Posterior cingulate gyrus (tissue), 11 donors: ENCODE results near the gene MYOM3.

Experiments
- DNase-seq, 10 donors: peaks; one replicate each; pipeline versions ENCODE4 v3.0.0 to v3.0.0-alpha.2; 2020 to 2021; ENCODE audit warnings: mixed read lengths in 3 of 10
- intact Hi-C: fragments of 100-400 bp; cut with DNase I; formaldehyde crosslinking; loops from one replicate; pipeline ENCODE4 v1.15.1; 2023

The MYOM3 gene

DNA sequence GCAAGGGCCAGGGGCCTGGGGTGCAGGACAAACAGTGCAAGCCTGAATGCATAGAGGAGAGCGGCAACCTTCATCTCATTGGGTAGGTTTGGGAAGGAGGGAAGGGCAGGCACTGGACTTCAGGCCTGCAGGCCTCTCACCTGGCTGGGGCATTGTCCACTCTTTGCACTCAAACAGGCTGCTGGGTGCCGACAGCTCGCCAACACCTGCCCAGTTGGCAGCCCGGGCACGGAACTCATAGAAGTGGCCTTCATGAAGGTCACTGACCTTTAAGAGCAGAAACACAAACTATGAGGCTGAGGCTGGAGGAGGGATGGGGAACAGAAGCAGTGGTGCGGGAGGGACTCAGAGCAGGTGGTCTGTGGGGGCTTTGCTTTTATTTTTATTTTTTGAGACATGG, 30.7 kb downstream of the MYOM3 start:
- DNase-seq, result peak in 3 of 10 donors; percentile 43 to 66 (median 51)
- intact Hi-C loops, result no loop called here

DNA sequence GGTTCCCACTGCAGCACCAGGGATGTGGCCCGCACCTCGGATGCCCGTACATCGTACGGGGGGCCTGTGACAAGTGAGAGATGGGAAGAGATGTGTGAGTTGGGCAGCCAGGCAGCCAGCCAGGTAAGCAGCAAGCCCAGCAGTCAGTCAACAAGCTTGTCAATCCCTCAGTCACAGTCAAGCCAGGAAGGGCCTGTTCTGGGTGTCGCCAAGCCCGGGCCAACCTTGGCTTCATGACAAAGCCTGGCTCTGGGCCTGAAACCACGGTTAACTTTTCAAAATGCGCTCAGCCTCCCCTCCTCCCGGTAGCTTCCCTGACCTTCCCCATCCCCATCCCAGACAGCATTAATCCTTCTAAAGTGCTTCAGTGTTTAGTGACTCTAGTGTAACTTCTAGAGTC, 31.8 kb downstream of the MYOM3 start:
- intact Hi-C loops, result no loop called here
- DNase-seq, result peak in 3 of 10 donors; percentile 38 to 67 (median 44)

DNA sequence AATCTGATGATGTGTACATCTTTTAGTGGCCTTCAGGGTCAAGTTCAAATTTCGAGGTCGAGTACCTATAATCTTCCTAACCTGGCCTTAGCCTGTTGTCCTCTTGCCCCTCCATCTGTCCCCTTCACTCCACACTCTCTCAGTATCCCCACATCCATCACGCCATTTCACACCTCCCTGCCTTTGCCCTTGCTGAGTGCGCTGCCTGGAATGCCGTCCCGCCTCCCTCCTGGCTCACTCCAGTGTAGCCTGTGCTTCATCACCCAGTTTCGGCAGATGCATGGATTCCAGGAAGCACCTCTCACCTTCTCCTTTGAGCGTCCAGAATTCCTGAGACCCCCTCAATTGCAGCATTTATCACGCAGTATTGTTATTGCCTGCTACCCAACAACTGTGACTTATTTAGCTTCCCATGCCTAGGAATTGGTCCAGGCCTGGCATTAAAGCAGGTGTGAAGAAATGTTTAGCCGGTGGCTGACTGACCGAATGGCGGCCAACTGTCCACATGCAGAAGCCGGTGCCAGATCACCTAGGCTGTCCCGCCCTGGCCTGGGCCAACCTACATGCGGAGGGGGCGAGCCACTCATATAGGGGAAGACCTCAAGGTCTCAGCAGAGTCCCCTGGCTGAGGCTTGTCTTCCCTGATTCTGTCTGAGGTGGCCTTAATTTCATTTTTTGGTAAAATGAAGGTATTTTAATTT, 34.5 kb downstream of the MYOM3 start:
- intact Hi-C loops, result no loop called here
- peak in 3 of 10 donors; percentile 39 to 66 (median 43) for DNase-seq

DNA sequence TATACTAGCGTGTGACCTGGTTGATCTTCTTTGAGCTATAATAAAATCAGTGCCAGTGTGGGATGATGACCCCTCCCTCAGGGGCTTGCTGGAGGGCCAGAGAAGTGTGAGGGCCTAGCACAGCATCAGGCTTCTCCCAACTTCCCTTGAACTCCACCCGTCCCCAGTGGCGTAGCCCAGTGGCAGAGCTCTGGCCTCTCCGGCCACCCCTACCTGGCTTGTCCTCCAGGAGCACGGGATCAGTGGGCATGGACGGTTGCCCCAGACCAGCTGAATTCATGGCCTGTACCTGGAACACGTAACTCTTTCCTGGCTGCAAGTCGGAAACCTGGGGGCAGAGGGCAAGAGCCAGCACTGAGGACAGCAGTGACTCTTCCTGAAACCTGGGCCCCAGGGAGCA, 36.0 kb downstream of the MYOM3 start:
- peak in 3 of 10 donors; percentile 23 to 77 (median 67) for DNase-seq
- intact Hi-C loops, result no loop called here

DNA sequence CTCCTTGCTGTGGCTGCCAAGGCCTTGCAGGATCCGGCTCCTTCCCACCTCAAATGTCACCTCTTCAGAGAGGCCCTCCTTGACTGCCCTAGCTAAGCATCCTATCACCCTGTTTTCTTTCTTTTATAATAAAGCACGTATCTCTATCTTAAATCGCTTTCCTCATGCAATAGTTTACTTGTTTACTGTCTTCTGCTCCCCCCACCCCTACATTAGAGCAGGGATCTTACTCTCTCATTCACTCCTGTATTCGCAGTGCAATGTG, 36.4 kb downstream of the MYOM3 start:
- DNase-seq, result peak in 1 of 10 donors; percentile 25
- intact Hi-C loops, result no loop called here

DNA sequence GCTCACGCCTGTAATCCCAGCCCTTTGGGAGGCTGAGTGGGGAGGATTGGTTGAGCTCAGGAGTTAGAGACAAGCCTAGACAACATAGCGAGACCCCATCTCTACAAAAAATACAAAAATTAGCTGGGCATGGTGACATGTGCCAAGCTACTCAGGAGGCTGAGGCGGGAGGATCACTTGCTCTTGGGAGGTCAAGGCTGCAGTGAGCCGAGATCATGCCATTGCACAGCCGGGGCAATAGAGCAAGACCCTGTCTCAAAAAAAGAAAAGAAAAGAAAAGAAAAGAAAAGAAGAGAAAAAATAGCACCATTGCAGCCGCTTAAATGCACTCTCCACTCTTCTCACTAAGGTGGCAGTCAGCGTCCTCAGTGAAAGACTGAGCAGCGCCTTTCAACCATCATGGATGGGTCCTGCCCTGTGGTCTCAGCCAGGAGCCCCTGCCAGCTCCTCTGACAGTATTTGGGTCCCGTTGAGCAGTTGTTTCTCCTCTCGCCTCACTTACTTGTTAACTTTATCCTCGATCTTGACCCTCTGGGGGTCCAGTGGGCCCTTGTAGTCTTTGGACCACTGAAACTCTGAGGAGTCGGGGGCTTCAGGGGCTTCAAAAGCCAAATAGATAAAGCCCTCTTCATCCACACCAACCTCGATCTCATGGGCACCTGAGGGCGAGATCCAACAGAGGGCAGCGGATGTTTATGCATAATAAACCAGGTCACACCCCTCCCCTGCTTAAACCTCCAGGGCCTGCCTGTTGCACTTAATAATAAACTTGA, 36.9 kb downstream of the MYOM3 start:
- peak in 3 of 10 donors; percentile 5 to 52 (median 13) for DNase-seq
- intact Hi-C loops, result no loop called here

DNA sequence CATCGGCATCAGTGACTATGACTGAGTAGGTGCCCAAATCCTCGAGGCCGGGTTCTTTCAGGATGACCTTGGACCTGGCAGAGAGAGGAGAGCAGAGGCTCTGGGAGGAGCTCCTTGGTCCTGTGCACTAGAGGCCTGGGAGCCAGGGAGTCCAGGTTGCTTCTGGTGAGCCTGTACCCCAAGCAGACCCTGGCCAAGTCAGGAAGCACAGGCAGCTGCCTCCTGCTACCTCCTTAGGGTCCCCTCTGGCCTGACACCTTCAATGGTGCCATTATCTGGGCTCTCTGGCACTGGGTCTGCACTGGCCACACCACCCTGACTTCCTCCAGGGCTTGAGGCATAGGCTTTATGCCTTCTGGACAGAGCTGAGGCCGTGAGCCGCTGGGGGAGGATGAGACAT, 37.7 kb downstream of the MYOM3 start:
- peak in 3 of 10 donors; percentile 44 to 46 (median 46) for DNase-seq
- intact Hi-C loops, result no loop called here

DNA sequence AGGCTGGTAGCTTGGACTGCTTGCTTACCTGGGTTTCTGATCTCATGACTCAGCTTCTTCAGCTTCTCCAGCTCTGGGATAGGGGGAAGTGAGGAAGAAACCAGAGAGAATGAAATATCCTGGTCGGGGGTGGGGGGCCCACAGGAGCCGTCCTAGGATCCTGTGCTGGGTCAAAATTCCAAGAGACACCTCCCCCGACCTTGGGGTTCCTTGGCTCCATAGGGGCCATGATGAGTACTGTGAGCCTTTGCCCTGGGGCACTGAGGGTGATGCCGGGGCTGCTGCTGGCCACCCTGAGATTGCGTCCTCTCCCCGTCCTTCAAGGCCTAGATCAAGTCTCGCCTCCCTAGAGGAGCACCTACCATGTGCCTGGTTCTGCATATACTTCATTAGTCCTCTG, 40.0 kb downstream of the MYOM3 start:
- DNase-seq, result peak in 3 of 10 donors; percentile 54 to 70 (median 55)
- intact Hi-C loops, result no loop called here

DNA sequence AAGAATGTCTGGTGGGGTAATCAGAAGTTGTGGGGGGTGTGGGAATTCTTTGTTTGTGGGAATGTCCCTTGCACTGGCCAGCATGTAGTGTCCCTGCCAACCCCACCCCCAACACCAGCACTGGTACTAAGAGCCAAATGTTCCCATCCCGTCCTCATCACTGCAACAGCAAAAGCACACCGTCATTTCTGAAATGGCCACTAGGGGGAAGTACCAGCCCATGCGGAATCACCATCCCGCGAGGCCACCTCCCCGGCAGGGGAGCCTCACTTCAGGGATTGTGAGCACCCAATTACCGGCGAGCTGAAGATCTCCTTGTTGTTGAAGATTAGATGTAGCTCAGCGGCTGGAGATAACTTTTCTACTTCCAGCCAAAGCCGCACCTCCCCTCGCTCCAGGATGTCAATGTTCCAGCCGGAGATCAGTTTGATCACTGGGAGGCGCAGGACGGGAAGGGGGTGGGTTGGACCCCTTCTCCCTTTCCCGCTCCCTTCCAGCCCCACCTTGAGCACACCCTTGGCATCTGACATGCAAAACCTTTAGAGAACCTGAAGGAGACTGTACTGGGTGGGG, 41.0 kb downstream of the MYOM3 start:
- intact Hi-C loops, result no loop called here
- DNase-seq, result peak; percentile 37 to 96 (median 76)

DNA sequence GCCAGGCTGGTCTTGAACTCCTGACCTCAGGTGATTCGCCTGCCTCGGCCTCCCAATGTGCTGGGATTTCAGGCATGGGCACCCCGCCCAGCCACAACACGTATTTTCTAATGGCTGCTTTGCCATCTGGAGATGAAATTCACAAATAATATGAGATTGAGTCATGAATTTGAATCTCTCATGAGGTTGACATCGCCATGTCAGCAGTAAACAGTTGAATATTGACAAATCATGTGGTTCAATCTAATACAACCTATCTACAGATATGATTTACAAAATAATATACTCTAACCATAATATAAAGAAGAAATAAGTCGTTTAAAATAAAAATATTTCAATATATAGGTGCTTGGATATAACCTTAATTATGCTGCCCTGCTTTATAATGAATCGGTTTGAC, 42.1 kb downstream of the MYOM3 start:
- intact Hi-C loops, result loop anchor here (5.0 kb wide), 1 partner anchor 322 kb away; no protein-coding TSS in a partner anchor
- DNase-seq, result peak in 1 of 10 donors; percentile 62

DNA sequence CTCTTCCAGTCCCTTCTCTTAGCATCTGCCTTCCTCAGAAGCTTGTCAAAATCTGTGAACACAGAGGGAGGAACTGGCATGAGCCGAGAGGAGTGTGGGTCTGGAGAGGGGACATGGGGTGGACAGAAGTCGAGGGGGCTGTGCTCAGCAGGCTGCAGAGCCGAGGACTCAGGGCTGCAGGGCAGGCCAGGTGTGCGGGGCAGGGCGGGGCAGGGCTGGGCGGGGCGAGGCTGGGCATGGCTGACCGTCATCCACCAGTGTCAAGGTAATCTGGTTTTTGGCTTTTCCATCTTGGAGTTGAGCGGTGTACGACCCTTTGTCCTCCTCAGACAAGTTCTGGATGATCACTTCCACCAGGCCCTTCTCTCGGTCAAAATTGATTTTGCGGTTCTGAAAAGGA, 44.0 kb downstream of the MYOM3 start:
- no peak for DNase-seq
- intact Hi-C loops, result loop anchor here (5.0 kb wide), 1 partner anchor 324 kb away; no protein-coding TSS in a partner anchor

DNA sequence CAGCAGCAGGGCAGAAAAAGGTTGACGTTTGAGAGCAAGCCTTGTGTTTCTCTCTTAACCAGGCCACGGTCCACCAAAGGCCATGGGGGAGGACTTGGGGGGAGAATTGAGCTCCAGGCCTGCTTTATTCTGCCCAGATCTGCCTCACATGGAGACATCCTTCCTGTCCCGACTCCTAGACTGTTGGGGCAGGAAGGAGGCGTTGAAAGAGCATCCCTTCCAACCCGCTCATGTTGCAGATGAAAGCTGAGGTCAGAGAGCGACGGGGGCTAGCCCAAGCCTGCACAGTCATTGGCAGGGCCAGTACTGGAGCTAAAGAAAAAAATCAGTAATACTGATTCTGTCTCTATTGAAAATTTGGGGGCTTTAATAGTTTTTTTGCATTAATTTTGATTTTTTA, 46.6 kb downstream of the MYOM3 start:
- intact Hi-C loops, result loop anchor here (5.0 kb wide), 1 partner anchor 327 kb away; no protein-coding TSS in a partner anchor
- DNase-seq, result peak in 1 of 10 donors; percentile 26

DNA sequence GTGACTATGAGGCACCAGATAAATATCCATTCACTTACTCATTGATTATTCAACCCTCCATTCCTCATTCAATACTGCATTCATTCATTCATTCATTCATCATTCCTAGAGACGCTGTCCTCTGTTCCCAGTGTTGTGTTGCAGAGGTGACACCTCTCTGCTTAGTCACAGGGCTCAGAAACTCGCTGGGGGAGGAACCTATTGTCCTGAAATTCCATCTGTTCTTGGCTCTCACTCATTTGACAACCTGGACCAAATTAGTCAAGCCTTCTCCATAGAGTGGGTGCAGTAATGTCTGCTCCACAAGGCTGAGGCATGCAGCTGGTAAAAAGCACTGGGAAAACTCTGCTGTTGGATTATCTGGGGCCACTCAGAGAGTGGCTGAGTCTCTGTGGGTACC, 49.7 kb downstream of the MYOM3 start:
- intact Hi-C loops, result no loop called here
- DNase-seq, result no peak

DNA sequence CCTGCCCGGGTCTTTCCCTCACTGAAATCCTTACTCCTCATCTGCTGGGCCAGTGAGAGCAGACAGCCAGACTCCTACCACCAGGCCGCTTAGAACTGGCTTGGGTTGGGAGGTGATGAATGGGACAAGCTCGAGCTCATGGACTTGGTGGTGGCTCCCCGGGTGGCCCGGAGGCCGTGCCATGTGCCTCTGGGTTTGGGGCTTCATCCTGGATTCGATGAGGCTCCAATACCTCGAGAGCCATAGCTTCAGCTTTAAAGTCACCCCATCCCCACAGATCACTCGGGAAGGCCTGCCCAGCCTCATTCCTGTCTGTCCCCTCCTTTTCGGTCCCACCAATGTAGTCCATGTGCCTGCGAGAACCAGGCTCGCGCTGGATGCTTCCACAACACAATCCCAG, 51.5 kb downstream of the MYOM3 start:
- peak in 1 of 10 donors; percentile 57 for DNase-seq
- intact Hi-C loops, result no loop called here

DNA sequence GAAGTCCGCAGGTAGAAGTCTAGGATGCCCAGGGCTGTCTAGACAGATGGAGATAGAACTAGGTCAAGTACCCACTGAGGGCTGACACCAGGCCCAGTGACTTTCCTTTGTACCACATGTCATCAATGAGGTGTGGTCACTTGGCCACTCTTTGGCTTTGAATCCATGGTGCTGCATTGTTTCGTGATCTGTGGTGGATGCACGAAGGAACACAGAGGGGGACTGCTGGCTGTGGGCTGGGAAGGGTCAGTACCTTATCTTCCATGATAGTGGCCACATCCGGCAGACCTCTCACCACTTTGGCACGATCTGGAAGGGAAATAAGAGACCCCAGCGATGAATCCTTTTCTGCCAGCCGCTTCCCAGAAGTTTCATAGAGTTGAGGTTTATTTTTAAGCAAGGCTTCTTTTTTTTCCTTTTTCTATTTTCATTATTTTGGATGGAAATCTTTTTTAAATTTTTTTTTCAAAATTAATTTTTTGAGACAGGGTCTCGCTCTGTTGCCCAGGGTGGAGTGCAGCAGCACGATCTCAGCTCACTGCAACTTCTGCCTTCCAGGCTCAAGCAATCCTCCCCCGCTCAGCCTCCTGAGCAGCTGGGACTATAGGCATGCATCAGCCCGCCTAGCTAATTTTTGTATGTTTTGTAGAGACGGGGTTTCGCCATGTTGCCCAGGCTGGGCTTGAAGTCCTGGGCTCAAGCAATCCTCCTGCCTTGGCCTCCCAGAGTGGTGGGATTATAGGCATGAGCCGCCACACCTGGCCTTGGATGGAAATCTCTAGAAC, 53.1 kb downstream of the MYOM3 start:
- intact Hi-C loops, result no loop called here
- peak in 1 of 10 donors; percentile 62 for DNase-seq

DNA sequence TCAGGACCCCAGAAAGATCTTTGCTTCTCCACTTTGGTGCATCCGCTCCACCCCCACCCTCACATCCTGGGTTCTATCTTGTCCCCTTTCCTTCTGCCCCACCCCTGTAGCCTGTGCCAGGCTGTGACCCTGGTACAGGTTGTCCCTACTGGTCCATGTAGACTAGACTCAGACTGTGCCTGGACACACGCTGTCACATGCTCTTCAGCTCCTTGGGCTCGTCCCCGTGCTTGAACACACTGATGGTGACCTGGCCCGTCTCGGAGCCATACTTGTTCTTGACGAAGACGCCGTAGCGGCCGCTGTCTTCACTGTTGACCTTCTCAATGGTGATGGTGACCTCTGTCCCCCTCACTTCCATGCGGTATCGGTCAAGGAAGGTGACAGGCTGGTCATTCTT, 54.8 kb downstream of the MYOM3 start:
- intact Hi-C loops, result no loop called here
- DNase-seq, result peak in 1 of 10 donors; percentile 77

DNA sequence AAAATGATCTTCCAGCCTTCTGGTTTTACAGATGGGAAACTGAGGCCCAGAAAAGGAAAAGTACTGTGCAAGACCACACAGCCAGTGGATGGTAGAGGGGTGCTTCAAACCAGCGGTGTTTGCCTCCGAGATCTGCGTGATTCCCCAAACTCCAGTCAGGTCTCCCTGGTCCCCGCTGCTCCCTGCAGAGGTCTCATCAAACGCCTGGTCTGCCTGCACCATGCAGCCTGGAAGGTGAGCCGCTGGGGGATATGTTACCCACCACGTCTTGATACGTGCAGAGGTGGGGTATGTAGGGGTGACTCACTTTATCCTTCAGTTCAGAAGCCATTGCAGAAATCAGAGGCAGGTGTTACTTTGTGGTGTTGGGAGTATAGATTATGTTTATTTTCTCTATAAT, 56.3 kb downstream of the MYOM3 start:
- intact Hi-C loops, result no loop called here

DNA sequence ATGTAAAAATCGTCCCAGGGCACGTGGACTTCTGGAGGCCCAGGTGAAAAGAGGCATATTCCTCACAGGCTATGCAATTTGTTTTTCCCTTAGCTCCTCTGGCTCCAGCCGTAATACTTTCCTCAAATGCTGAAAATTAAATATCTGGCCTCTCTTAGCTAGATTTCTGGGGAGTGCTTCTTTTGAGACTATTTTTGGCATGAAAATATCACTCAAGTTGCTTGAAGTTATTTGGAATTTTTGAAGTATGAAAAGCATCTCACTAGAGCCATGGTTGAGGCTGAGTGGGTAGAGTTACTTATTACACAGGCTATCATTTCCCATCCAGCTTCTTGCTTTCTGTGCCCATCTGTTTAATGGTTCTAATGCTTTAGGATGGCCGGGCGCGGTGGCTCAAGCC, 59.7 kb downstream of the MYOM3 start:
- intact Hi-C loops, result no loop called here
- no peak for DNase-seq

More for the DNA sequence above, 56.3 kb downstream of the MYOM3 start:
- DNase-seq, result peak in 1 of 10 donors; percentile 75

DNA sequence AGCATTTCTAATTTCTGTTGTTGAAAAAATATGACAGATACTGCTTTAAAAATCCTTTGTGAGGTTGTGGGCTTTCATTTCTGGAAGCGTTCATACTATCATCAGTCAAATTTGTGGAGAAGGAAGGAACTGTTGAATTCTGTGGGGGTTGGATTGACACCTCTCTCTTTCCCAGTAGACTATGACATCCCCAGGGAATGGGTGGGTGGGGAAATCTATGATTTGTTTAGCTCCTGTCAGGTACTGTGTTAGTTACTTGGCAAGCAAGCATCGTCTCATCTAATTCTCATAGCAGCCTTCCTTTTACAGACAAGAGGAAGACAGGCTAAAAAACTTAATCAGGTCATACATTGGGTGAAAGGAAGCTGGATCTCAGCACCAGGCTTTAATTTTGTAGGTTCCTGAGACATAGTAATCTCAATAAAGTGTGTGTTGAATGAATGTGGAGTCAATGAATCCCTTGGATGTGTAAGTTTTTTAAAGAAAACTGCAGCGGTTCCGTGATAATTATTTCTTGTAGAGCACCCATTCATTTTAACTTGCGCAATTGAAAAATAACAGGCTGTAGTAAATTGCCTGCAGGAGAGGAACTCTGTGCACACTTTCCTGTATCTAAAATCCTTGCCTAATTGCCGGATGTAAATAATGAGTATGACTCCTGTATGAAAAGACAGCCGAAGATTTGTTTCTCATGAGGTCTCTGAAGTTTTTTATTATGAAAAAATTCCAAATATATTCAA, 60.6 kb downstream of the MYOM3 start:
- intact Hi-C loops, result no loop called here
- no peak for DNase-seq

DNA sequence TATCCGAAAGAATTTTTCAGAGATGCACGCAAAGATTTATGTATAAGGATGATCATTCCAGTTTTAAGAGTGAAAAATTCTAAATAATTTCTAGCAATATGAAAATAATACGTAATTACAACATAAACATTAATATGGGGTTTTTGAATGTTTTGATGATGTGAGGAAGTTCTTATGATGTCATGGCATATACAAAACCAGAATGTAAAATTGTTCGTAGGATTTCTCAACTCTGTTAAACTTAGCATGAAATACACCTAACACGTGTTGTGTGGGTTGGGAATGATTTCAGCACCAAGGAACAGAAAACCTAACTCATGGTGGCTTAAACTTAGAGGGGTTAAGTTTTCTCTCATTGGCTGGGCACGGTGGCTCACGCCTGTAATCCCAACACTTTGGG, 62.2 kb downstream of the MYOM3 start:
- DNase-seq, result no peak
- intact Hi-C loops, result no loop called here
